CD14-positive monocyte (primary cell): ENCODE measurements around the gene TFPT. TPM values are rescaled to one million over a fixed set of nuclear protein-coding genes. Genes with fewer than 3 reads are reported as not detected.

Experiments used
- DNase-seq, 3 donors: peaks; one replicate each; pipeline ENCODE4 v3.0.0-alpha.2; 2011 to 2022
- H2AFZ ChIP-seq: 2 replicates; pipeline ENCODE4 v1.6.0; 2012; ENCODE audit warnings: mild to moderate bottlenecking, low read depth, low read length, inconsistent platforms; ENCODE audit not compliant: insufficient read depth, poor library complexity, severe bottlenecking
- H3K27ac ChIP-seq, 2 donors: 1 replicate in 1 of 2; 2 replicates in 1 of 2; pipeline ENCODE4 v1.5.1; 2012 to 2013; ENCODE audit warnings: low read length in 2 of 2, control low read depth in 1 of 2, inconsistent platforms in 1 of 2, low read depth in 1 of 2, mild to moderate bottlenecking in 1 of 2
- H3K27me3 ChIP-seq, 2 donors: one replicate each; pipeline versions ENCODE4 v1.6.0 to v1.6.1; 2011 to 2013; ENCODE audit warnings: low read length in 2 of 2; ENCODE audit not compliant: control insufficient read depth in 2 of 2, insufficient read depth in 2 of 2
- H3K36me3 ChIP-seq, 2 donors: replicated peaks in 1 of 2; 1 replicate in 1 of 2; 2 replicates in 1 of 2; pipeline versions ENCODE4 v1.5.1 to v1.6.1; 2012 to 2013; ENCODE audit warnings: low read length in 2 of 2, control low read depth in 1 of 2, inconsistent platforms in 1 of 2, mild to moderate bottlenecking in 1 of 2; ENCODE audit not compliant: insufficient read depth in 2 of 2, control insufficient read depth in 1 of 2
- H3K4me1 ChIP-seq, 2 donors: 1 replicate in 1 of 2; 2 replicates in 1 of 2; pipeline versions ENCODE4 v1.5.1 to v1.6.1; 2012 to 2013; ENCODE audit warnings: low read length in 2 of 2, control low read depth in 1 of 2, inconsistent platforms in 1 of 2, mild to moderate bottlenecking in 1 of 2, moderate library complexity in 1 of 2; ENCODE audit not compliant: insufficient read depth in 2 of 2, control insufficient read depth in 1 of 2
- H3K4me2 ChIP-seq: replicated peaks from 2 replicates; pipeline ENCODE3; 2012; ENCODE audit warnings: low read length, moderate library complexity, mild to moderate bottlenecking; ENCODE audit not compliant: poor library complexity, severe bottlenecking; ENCODE audit errors: extremely low read depth
- H3K4me3 ChIP-seq, 3 experiments: fragments of 200-600 bp in 1 of 3; sonication (generic) in 1 of 3; replicated peaks in 1 of 3; 1 replicate in 2 of 3; 2 replicates in 1 of 3; pipeline ENCODE4 v1.5.1; 2011 to 2013; ENCODE audit warnings: low read length in 3 of 3, mild to moderate bottlenecking in 3 of 3, control low read depth in 2 of 3, low read depth in 2 of 3, inconsistent platforms in 1 of 3, moderate library complexity in 1 of 3
- H3K79me2 ChIP-seq: 2 replicates; pipeline ENCODE4 v1.6.0; 2012; ENCODE audit warnings: mild to moderate bottlenecking, control low read depth, inconsistent platforms, low read length, moderate library complexity; ENCODE audit not compliant: insufficient read depth
- H3K9ac ChIP-seq: 2 replicates; pipeline ENCODE4 v1.6.0; 2017; ENCODE audit warnings: low read length, mild to moderate bottlenecking; ENCODE audit not compliant: insufficient read depth, poor library complexity, severe bottlenecking
- H3K9me3 ChIP-seq, 2 donors: replicated peaks in 1 of 2; 1 replicate in 1 of 2; 2 replicates in 1 of 2; pipeline versions ENCODE4 v1.5.1 to v1.6.1; 2012 to 2013; ENCODE audit warnings: low read length in 2 of 2, control low read depth in 1 of 2; ENCODE audit not compliant: control insufficient read depth in 1 of 2, insufficient read depth in 1 of 2
- H4K20me1 ChIP-seq: 2 replicates; pipeline ENCODE4 v1.6.0; 2012; ENCODE audit warnings: mild to moderate bottlenecking, low read length, control low read depth, moderate library complexity; ENCODE audit not compliant: insufficient read depth
- H3K27ac Mint-ChIP-seq, 7 donors: one replicate each; pipeline ENCODE4 v1.8.0; 2020; ENCODE audit warnings: mild to moderate bottlenecking in 7 of 7, mixed read lengths in 7 of 7, moderate library complexity in 6 of 7, inconsistent platforms in 2 of 7
- H3K27me3 Mint-ChIP-seq, 3 donors: one replicate each; pipeline ENCODE4 v1.8.0; 2021 to 2022; ENCODE audit warnings: low read depth in 3 of 3, mild to moderate bottlenecking in 3 of 3, mixed read lengths in 3 of 3, moderate library complexity in 3 of 3, inconsistent platforms in 1 of 3
- H3K36me3 Mint-ChIP-seq, 2 donors: one replicate each; pipeline ENCODE4 v1.8.0; 2020; ENCODE audit warnings: mixed read lengths in 2 of 2, inconsistent platforms in 1 of 2, mild to moderate bottlenecking in 1 of 2
- H3K4me1 Mint-ChIP-seq: one replicate; pipeline ENCODE4 v1.8.0; 2020; ENCODE audit warnings: mild to moderate bottlenecking, mixed read lengths
- H3K4me3 Mint-ChIP-seq, 2 donors: one replicate each; pipeline ENCODE4 v1.8.0; 2020; ENCODE audit warnings: mild to moderate bottlenecking in 2 of 2, mixed read lengths in 2 of 2, moderate library complexity in 1 of 2
- H3K9me3 Mint-ChIP-seq, 7 donors: one replicate each; pipeline ENCODE4 v1.8.0; 2020 to 2022; ENCODE audit warnings: mixed read lengths in 7 of 7, mild to moderate bottlenecking in 6 of 7, moderate library complexity in 6 of 7, inconsistent platforms in 2 of 7
- CTCF ChIP-seq: fragments of 200-600 bp; IDR thresholded peaks from one replicate; pipeline ENCODE4 v1.8.0; 2022; ENCODE audit warnings: antibody characterized with exemption, mild to moderate bottlenecking
- WGBS: methylation state at CpG from one replicate; pipeline ENCODE4 v1.1.5; 2013; ENCODE audit warnings: missing lambda C conversion rate; ENCODE audit not compliant: insufficient coverage; 5-methylcytosine and 5-hydroxymethylcytosine counted together
- intact Hi-C, 2 donors: fragments of 100-400 bp; cut with micrococcal nuclease; formaldehyde crosslinking; loops; one replicate each; pipeline versions ENCODE4 v1.15.0 to v1.15.1; 2023
- polyA plus RNA-seq, 3 donors: library from polyadenylated mRNA; depleted of rRNA in 1 of 3; unstranded in 2 of 3; stranded (reverse) in 1 of 3; fragments of 300-500 nt in 2 of 3; fragments of >200 nt in 1 of 3; fragmentation: Illumina TruSeq in 2 of 3; gene quantifications; 1 replicate in 2 of 3; 2 replicates in 1 of 3; pipeline ENCODE4 v1.2.3, GENCODE V29; 2012 to 2021

Gene TFPT
- polyA plus RNA-seq, 3 donors, result 7.0 to 11.5 (median 9.5) TPM

GRCh38 chr19:54152878-54153524, 37.5 kb upstream of the TFPT start:
- Mint-ChIP-seq H3K9me3 (no peaks in the 10 kb centered on the region), H3K4me1 (peaks cover 5% of the 10 kb centered on the region), H3K36me3 (peaks cover 80 to 94% of the 10 kb centered on the region in 2 donors), H3K4me3 (no peak overlapping the region), H3K27me3 (peaks cover 0 to 2% (median 0%) of the 10 kb centered on the region in 3 donors), H3K27ac (peak overlapping the region in 3 of 7 donors; percentile 23 to 56 (median 44))
- intact Hi-C loops, result no loop called here
- Histone ChIP-seq H3K27ac (no peak overlapping the region), H3K4me3 (no peak overlapping the region), H2AFZ (no peak overlapping the region), H3K4me2 (no peak overlapping the region), H4K20me1 (peaks cover 87% of the 10 kb centered on the region), H3K9me3 (no peaks in the 10 kb centered on the region), H3K9ac (no peak overlapping the region), H3K36me3 (peaks cover 91 to 99% of the 10 kb centered on the region in 2 donors), H3K27me3 (no peaks in the 10 kb centered on the region), H3K79me2 (peaks cover 21% of the 10 kb centered on the region), H3K4me1 (peaks cover under 1 to 2% of the 10 kb centered on the region in 2 donors)
- DNase-seq, result no peak
- no peak for TF ChIP-seq CTCF
- WGBS, result 99% methylated on average over 9 of the region's 25 CpGs

GRCh38 chr19:54152267-54152666, 36.8 kb upstream of the TFPT start:
- Histone ChIP-seq H3K9ac (no peak overlapping the region), H3K4me3 (no peak overlapping the region), H3K4me2 (no peak overlapping the region), H2AFZ (no peak overlapping the region), H4K20me1 (peaks cover 82% of the 10 kb centered on the region), H3K9me3 (no peaks in the 10 kb centered on the region), H3K27ac (no peak overlapping the region), H3K27me3 (no peaks in the 10 kb centered on the region), H3K79me2 (peaks cover 16% of the 10 kb centered on the region), H3K36me3 (peaks cover 92 to 99% of the 10 kb centered on the region in 2 donors), H3K4me1 (no peaks in the 10 kb centered on the region)
- H3K27me3 Mint-ChIP-seq, result peaks cover 0 to 2% (median 0%) of the 10 kb centered on the region in 3 donors
- 98% methylated on average over 8 of the region's 12 CpGs for WGBS
- H3K9me3 Mint-ChIP-seq, result no peaks in the 10 kb centered on the region
- peaks cover 5% of the 10 kb centered on the region for H3K4me1 Mint-ChIP-seq
- no peak for DNase-seq
- peaks cover 79 to 94% of the 10 kb centered on the region in 2 donors for H3K36me3 Mint-ChIP-seq
- no peak for TF ChIP-seq CTCF
- H3K4me3 Mint-ChIP-seq, result no peak overlapping the region
- H3K27ac Mint-ChIP-seq, result peak overlapping the region in 1 of 7 donors; percentile 23
- intact Hi-C loops, result no loop called here
